CD4-positive, alpha-beta T cell treated with Interleukin-2 at 100 ng/mL for 4 hours (primary cell): ENCODE data around the gene ATP6V0D1.

Source experiments
- DNase-seq: peaks from one replicate; pipeline ENCODE4 v3.0.0-alpha.2; 2020; ENCODE audit warnings: low spot score

ATP6V0D1 gene

DNA sequence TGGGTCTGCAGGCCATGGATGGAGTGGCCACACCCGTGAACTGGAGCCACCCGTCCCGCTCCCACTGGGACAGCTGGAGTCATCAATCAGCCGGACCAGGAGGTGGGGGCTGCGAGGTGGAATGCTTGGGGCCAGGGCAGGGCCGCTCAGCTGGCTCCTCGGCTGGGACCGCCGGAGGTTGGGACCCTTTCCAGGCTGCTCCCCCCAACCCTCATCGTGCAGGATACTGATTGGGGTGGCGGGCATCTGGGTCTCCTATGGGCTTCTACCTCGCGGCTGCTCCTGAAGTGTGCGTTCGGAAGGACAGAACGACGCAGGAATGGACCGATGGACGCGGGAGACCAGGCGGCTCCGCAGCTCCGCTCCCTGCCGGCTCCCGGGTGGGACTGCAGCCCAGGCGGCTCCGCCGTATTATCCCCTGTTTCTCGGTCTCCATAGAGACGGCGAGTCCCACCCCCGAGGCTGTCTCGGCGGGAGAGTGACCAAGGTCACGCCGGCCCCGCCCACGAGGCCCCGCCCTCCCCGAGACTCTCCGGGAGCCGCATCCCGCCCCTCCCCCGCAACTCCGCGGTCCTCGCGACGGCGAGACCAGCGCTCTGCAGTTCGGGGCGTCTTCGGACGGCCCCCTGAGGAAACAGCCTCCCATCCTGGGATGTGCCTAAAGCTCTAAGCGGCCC, 87.7 kb downstream of the ATP6V0D1 start, which contains the start of gene TPPP3:
Gene TPPP3 (minus strand): TSS at position 388 of the 677 bp plus-strand sequence. CDS start 2,387 bp downstream, outside the sequence.
- DNase-seq: peak; percentile 56

DNA sequence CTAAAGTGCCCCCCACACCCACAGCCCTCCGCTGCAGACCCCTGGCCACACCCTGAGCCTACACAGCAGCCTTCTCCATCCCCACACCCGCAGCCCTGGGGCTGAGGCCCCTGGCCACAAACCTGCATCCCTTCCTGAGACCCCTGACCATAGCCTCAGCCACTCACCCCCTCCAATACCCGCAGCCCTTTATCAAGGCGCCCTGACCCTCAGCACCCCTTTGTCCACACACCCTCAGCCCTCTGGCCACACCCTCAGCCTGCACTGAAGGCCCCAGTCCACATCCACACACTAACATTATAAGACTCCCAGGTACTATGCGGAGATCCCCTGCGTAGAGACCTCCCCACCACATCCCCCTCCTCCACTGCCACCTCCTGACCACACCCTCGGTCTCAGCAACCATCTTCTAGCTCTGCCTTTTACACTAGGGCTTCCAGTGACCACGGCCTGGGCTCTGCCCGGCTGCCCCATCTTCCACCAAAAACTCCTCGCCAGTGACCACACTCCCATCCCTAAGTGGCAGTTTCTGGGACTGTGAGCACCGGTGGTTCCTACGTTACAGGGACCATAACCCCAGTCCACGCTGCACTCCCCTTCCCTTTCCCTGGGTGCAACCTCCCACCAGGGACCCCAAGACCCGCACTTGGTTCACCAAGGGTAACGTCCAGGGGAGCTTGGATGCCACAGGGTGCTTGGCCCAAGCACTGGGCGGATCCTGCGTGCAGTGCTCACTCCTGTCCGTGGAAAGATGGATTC, 88.5 kb downstream of the ATP6V0D1 start:
- no peak for DNase-seq

DNA sequence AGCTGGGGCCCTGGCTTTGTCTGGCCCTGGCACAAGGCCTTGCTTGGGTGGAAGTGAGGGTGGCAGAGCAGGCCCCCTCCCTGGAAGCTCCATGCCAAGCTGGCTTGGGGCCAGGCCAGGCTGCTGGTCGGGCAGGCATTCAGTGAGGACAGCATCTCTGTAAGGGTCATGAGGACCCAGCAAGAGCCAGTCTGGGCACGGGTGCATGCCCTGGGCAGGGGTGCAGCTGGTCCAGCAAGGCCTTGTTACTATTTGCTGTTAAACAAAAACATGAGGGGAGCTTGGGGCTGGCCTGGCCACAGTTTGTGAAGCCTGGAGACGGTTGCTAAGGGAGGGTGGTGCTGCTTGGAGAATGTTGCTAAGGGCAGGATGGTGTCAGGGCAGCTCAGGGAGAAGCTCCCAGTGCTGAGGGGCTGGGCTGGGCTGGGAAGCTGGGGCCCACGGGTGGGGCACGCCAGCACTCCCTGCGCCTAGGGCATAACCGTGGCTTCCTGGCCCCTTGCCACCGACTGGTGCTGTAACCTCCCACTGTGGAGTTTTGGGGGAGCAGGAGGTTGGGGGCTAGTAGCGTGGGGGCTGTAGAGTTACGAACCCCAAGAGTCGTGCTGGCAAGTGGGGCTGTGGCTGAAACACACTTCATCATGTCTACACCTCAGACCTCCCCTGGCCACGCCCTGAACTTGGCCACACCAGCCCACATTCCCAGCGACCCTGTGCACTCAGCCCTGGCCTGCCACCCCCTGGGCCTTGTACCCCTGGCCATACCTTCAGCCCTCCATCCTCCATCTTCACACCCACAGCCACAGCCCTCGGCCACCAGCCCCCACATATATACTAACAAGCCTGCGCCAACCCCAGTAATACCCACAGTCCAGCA, 89.3 kb downstream of the ATP6V0D1 start:
- no peak for DNase-seq

DNA sequence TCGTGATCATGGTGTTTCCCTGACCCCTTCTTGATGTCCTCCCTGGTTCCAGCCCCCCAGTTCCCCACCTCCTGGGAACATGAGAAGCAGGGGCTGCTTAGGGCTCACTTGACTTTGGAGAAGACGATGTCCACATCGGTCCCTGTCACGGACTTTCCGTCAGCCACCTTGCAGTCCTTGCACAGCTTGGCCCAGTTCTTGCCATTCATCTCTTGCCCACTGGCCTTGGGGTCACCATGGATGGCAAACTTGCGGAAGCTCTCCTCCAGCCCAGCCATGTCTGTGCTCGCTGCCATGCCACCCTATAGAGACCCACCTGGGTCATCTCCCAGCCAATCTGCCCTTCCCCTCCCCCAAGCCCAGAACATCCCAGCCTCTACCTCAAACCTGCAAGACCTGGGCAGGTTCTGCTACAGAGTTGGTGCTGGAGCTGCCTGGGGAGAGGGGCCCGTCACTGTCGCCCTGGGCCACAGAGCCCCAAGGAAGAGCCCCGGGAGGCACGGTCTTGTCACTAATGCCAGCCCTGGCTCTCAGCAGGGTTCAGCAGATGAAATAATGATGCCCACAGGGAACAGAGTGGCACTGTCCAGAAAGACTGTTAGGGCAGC, 90.0 kb downstream of the ATP6V0D1 start:
- DNase-seq: no peak

DNA sequence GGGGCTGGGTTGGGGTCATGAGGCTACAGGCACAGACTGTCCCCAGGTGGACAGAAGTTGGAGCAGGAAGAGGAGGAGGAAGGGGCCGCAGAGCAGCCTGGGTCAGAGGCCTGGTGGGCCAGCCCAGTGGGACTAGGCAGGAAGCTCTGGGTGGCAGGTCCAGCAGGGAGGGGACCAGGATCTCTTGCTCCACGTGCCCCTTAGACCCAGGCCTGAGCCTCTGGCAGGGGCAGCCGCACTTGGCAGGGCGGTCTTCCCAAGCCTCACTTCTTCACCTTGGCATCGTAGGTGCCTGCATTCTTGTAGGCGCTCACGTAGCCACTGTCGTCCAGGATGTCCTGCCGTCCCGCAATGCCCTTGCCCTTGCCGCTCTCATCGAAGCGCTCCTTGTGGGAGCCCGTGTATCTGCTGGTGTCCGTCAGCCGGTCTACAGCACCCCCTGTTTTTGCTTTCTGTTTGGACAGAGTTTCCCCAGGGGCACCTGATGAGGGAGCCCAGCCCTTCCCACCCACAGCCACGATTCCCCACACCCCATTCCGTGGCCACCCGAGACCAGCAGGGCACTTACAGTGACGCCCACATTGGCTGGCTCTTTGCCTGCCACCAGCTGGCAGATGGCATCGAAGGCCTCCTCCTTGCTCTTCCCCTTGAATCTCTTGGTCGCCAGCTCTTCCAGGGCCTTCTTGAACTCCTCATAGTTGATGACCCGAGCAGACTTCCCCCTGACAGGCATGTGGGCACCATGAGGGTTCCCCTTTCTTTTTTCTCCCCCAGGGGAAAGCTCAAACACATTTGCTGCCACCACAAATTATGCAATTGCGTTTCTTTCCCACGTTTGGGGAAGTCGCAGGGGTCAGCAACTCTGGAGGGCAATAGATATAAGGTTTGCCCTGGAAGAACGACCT, 90.8 kb downstream of the ATP6V0D1 start:
- DNase-seq: no peak

DNA sequence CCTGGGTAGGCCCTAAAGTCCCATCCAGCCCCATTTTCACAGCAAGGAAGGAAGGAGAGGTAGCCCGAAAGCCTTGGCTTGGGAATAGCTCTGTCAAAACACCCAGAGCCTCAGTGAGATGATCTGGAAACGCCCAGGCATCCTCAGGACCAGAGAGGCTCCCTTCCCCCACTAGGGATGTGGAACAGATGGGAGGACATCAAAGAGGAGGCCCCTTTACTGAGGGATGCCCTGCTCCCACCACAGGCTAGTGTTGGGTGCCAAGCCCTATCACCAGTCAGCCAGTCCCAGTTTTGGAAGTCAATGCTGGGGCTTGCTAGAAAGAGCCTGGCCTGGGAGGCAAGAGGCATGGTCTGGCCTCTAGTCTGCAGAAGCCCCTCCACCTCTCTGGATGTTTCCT, 92.4 kb downstream of the ATP6V0D1 start:
- DNase-seq: no peak

DNA sequence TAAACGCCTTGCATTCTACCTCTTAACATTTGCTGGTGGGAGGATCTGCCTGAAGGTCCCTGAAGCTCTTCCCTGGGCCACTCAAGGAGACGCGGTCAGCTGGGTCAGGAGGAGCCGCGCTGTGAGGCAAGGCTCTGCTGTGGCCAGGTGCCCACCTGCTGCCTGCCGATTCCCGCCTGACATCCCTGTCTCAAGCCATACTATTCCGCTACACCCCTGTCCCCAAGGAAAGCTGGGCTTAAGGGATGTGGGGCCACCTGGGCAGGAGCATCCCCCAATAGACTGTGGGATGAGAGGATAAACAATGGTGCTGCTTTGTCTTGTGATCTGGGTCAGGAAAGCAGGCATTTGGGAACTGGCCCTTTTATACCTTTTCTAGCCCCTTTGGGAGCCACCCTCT, 92.8 kb downstream of the ATP6V0D1 start:
- DNase-seq: no peak
